Measurements from ENCODE around the gene ATG16L2.

The ATG16L2 gene

DNA sequence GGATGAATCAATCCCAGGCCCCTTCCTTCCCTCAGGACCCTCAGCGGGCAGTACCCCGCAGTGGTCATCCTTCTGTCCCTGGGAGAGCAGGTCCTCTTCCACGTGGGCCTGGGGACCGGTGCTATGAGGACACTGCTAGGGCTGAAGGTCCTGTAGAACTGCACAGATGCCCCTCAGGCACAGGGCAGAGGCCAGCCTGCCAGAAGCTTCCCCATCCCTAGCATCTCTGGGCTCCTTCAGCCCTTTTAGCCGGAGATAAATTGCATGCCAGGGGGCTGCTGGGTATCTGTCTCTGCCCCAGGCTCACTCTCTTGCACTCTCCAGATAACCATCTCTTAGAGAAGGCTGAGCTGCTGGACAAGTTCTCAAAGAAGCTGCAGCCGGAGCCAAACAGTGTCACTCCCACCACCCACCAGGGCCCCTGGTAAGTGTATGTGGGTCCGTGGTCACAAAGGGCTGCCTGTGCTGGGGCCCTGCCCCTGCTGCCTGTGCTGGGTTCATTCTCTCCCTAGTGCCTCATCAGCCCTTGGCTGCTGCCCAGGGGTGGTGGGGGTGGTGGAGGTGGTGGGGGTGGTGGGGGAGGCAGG, 2.3 kb downstream of the ATG16L2 start:
- peaks cover 18% of the 10 kb centered on the region for H3K4me1 ChIP-seq (ENCODE audit: insufficient read depth, poor library complexity, severe bottlenecking)
- DNase-seq (ENCODE audit: low spot score) (no peak), ATAC-seq (ENCODE audit: low read depth) (no peak)
- no peak overlapping the region for H3K27ac ChIP-seq (ENCODE audit: poor library complexity, severe bottlenecking)
- peaks cover 10% of the 10 kb centered on the region for H3K36me3 ChIP-seq (ENCODE audit: low read depth)
- no peaks in the 10 kb centered on the region for H3K27me3 ChIP-seq (ENCODE audit: insufficient read depth, poor library complexity, severe bottlenecking)
- H3K4me3 ChIP-seq (ENCODE audit: severe bottlenecking) = no peak overlapping the region
- TF ChIP-seq, protein P1, sequence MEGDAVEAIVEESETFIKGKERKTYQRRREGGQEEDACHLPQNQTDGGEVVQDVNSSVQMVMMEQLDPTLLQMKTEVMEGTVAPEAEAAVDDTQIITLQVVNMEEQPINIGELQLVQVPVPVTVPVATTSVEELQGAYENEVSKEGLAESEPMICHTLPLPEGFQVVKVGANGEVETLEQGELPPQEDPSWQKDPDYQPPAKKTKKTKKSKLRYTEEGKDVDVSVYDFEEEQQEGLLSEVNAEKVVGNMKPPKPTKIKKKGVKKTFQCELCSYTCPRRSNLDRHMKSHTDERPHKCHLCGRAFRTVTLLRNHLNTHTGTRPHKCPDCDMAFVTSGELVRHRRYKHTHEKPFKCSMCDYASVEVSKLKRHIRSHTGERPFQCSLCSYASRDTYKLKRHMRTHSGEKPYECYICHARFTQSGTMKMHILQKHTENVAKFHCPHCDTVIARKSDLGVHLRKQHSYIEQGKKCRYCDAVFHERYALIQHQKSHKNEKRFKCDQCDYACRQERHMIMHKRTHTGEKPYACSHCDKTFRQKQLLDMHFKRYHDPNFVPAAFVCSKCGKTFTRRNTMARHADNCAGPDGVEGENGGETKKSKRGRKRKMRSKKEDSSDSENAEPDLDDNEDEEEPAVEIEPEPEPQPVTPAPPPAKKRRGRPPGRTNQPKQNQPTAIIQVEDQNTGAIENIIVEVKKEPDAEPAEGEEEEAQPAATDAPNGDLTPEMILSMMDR (IDR thresholded peaks at IDR 0.05; ENCODE audit: poor library complexity, severe bottlenecking) = no peak
- H3K9me3 ChIP-seq (ENCODE audit: severe bottlenecking) = no peaks in the 10 kb centered on the region

DNA sequence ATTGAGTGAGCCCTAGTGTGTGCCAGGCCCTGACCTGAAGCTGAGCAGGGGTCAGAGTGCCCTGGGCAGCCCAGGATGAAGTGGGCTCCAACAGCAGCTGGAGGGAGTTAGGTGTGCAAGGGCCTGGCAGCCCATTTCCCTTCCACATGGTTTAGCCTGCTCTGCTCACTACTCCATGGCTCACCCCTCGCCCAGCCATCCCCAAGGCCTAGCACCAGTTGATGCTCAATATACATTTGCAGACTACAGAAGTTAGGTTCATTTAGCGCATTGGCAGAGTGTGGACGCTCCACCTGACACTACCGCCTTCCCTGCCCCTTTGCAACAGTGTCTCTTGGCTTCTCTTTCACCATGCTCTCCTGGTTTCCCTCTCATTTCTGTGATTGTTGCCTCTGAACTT, 3.8 kb downstream of the ATG16L2 start:
- peaks cover 7% of the 10 kb centered on the region for H3K36me3 ChIP-seq (ENCODE audit: low read depth)
- TF ChIP-seq, protein P1 (IDR thresholded peaks at IDR 0.05; ENCODE audit: poor library complexity, severe bottlenecking) = no peak
- H3K4me1 ChIP-seq (ENCODE audit: insufficient read depth, poor library complexity, severe bottlenecking) = peaks cover 10% of the 10 kb centered on the region
- no peaks in the 10 kb centered on the region for H3K27me3 ChIP-seq (ENCODE audit: insufficient read depth, poor library complexity, severe bottlenecking)
- no peak overlapping the region for H3K4me3 ChIP-seq (ENCODE audit: severe bottlenecking)
- H3K9me3 ChIP-seq (ENCODE audit: severe bottlenecking) = no peaks in the 10 kb centered on the region
- ATAC-seq (ENCODE audit: low read depth) = no peak
- no peak overlapping the region for H3K27ac ChIP-seq (ENCODE audit: poor library complexity, severe bottlenecking)
- no peak for DNase-seq (ENCODE audit: low spot score)

DNA sequence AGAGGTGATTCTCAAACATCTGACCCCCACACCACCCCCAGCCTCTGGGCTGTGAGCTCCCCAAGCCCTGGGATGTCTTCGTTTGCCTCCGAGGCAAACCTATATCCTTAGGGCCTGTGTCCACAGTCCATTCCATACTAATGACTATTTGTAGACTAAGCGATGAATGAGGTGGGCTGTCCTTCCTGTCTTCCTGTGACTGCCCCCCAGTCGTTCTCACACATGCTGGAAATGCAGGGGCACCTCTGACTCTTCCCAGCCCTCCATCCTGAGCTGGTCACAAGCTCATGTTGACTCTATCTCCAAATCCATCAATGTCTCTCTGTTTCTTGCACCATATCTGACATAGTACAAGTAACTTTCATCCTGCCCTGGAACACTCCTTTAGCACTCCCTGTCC, 4.8 kb downstream of the ATG16L2 start:
- no peaks in the 10 kb centered on the region for H3K27me3 ChIP-seq (ENCODE audit: insufficient read depth, poor library complexity, severe bottlenecking)
- ATAC-seq (ENCODE audit: low read depth) (no peak), DNase-seq (ENCODE audit: low spot score) (no peak)
- H3K4me3 ChIP-seq (ENCODE audit: severe bottlenecking) = no peak overlapping the region
- no peak overlapping the region for H3K27ac ChIP-seq (ENCODE audit: poor library complexity, severe bottlenecking)
- peaks cover 10% of the 10 kb centered on the region for H3K4me1 ChIP-seq (ENCODE audit: insufficient read depth, poor library complexity, severe bottlenecking)
- no peaks in the 10 kb centered on the region for H3K9me3 ChIP-seq (ENCODE audit: severe bottlenecking)
- TF ChIP-seq, protein P1 (IDR thresholded peaks at IDR 0.05; ENCODE audit: poor library complexity, severe bottlenecking) = no peak
- peaks cover 7% of the 10 kb centered on the region for H3K36me3 ChIP-seq (ENCODE audit: low read depth)

DNA sequence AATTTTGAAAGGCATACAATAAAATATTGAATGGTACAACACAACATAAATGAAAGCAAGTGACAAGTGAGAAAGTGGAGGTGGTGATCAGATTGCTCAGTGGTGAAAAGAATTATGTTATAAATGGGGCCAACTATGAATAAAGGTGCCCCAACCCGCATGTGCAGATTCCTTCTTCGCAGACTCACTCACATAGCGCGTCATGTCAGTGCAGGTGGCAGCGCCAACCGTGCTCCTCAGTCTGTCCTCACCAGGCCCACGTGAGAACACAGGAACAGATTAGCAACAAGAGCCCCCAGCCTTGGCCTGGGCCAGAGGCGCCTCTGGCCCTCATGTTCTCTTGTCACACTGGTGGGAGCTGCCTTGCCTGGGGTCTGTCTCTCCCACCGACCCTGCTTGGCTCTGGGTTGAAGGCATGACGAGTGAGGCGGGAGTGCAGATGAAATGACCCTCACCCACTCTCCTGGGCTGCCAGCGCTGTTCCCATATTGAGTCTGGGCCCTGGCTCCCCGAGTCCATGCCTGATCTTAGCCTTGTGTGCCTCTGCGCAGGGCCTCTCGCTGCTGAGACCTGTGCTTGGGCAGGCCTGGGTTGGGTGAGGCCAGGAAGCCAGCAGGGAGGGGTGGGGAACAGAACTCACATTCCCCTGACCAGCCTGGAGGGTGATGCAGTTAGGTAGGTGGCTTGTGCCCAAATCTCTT, 6.4 kb downstream of the ATG16L2 start:
- Histone ChIP-seq H3K4me3 (ENCODE audit: severe bottlenecking) (no peak overlapping the region), H3K9me3 (ENCODE audit: severe bottlenecking) (no peaks in the 10 kb centered on the region), H3K4me1 (ENCODE audit: insufficient read depth, poor library complexity, severe bottlenecking) (peaks cover 9% of the 10 kb centered on the region), H3K27ac (ENCODE audit: poor library complexity, severe bottlenecking) (no peak overlapping the region), H3K27me3 (ENCODE audit: insufficient read depth, poor library complexity, severe bottlenecking) (no peaks in the 10 kb centered on the region), H3K36me3 (ENCODE audit: low read depth) (peaks cover 7% of the 10 kb centered on the region)
- ATAC-seq (ENCODE audit: low read depth) (no peak), DNase-seq (ENCODE audit: low spot score) (no peak)
- TF ChIP-seq, protein P1 (IDR thresholded peaks at IDR 0.05; ENCODE audit: poor library complexity, severe bottlenecking) = no peak

All from RWPE2 (cell line).